CD4-positive, alpha-beta T cell treated with Interferon gamma for 1 hour (primary cell): ENCODE measurements around the gene C15orf40.
"Not testable (repeated sequence)": the region's sequence is repeated elsewhere in the genome, so short reads cannot be mapped to it uniquely, and the experiment has no call there.

Experiments used
- DNase-seq: peaks from one replicate; pipeline ENCODE4 v3.0.0-alpha.2; 2020

The C15orf40 gene

DNA sequence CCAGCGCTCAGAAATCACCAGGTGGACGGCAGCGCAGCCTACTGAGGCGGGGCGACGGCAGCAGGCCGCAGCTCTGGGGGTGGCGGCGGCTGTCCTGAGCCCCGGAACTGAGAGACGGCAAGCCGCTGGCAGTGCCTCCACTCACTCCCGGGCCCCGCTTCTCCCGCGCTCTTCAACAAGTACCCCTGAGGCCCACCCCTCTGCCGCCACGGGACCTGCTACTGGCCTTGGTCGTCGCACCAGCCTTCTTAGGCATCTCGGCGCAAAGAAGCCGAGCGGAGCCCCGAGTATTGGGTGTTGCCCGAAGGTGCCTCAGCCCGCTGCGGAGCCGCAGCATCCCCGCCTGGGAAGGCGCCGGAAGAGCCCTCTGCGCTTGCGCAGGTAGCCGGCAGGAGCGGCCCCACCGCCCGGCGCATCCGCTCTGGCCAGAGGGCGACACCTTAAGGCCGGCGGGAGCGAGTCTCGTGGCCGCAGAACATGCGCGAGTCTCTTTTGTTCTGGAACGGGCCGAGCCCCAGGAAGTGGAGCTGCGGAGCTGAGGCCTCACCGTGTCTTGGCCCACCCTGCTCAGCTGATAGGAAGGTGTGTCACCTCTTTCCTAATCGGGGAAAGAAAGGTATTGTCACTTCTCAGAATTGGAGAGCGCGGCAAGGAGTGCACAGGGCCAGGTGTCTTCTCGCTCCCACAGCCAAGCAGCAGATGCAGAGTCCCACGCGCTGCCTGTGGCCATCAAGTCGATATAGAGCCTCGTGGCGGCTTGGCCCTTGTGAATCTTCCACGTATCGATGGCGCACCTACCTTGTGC lies at the start of gene C15orf40:
Gene C15orf40 (minus strand): TSS at position 369 of the 805 bp plus-strand sequence. CDS start 32 bp downstream, at position 337.
- peak; percentile 87 for DNase-seq

DNA sequence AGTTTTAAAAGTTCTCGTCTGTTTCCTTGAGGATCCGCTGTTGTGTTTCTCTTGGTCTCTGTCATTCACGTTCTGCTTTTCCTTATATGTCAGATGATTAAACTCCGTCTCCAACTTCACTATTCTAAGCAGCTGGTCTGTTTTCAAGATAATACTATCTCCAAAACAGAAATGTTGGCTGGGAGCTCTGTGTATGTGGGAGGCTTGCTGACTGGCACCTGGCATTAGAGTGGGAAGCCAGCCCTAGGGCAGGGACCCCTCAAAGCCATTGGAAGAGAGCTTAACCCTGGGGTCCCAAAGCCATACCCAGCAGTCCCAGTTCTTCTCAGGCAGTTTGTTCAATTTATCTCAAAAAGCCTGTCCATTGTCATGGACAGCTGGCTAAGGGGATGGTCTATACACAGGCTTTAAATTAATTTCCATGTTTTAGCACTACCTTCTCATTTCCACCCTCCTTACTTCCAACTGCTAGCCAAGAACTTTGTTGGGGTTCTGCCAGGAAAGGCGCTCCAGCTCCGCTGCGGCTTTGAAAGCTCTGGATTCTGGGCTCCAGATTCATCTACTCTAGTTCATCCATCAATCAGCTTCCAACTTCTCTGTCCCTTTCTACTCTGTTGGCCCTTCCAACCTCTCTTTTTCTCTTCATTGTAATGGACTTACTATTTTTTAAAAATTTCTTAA lies 46.4 kb upstream of the C15orf40 start:
- no peak for DNase-seq

DNA sequence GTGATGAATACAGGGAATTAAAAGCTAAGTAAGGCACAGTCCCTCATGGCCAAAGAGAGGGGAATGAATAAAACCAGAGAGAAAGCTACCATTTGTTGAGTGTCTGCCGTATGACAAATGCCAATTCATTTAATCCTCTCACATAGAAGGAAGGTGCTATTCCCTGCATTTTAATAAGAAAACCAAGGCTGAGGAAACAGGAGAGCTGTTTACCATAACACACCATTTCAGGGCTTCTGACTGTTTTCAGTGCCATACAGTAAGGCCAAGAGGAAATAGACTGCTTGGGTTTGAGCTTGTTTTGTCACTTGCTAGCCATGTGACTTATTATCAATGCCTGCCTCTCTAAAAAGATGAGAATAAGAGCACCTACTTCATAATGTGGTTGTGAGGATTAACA lies 45.6 kb upstream of the C15orf40 start:
- DNase-seq: no peak

GRCh38 chr15:83053151-83053550 lies 41.7 kb upstream of the C15orf40 start:
- DNase-seq: no peak

DNA sequence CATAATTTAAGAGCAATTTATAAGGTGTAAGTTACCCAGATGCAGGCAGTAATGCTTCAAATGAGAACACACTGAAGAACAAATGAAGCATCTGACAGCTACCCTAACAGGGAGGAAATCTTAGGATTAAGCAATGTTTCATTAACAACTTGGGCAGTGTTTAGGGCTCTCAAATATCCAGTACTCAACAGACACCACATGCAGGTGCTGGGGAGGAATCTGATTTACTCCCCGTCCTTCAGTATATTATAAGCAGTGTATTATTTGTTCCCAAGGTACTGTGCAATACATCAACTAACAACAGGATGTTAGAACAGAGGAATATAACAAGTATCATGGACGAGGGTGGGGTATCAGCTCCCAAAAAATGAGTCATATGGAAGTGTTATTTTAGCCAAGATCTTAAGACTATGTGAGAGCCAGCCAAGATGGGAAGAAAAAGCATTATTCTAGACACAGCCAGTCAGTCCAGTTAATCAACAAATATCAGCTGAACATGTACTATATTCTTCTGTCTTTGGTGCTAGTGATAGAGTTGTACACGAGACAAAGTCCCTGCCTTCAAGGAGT lies 35.2 kb upstream of the C15orf40 start:
- no peak for DNase-seq

GRCh38 chr15:83044156-83044555 lies 32.7 kb upstream of the C15orf40 start:
- DNase-seq: no peak

- no peak for DNase-seq
Observed at GRCh38 chr15:83039206-83039605, 27.8 kb upstream of the C15orf40 start.

- no peak for DNase-seq
Observed at GRCh38 chr15:83036253-83036652, 24.8 kb upstream of the C15orf40 start.

DNA sequence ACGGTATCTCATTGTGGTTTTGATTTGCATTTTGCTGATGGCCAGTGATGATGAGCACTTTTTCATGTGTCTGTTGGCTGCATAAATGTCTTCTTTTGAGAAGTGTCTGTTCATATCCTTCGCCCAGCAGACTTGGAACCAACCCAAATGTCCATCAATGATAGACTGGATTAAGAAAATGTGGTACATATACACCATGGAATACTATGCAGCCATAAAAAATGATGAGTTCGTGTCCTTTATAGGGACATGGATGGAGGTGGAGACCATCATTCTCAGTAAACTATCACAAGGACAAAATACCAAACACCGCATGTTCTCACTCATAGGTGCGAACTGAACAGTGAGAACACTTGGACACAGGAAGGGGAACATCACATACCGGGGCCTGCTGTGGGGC lies 19.8 kb upstream of the C15orf40 start:
- not testable (repeated sequence) for DNase-seq

- no peak for DNase-seq
Observed at GRCh38 chr15:83030021-83030420, 18.6 kb upstream of the C15orf40 start.

DNA sequence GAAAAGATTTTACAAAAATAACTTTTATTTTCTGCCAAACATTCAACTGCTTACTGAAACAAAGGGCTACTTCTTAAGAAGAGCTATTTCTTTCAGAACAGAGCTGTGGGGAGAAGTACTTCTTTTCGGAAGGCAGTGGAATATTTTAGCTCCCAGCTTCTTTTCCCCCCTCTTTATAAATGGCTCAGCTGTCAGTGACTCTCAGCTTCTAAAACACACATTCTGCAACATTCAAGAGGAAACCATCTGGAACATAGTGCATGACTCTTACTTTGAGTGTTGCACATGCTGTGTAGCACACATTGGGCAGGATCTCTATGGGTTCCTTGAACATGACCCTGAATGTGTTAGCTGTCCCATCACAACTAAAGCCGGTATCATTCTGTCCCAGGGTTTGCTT lies 7.0 kb upstream of the C15orf40 start:
- DNase-seq: no peak

GRCh38 chr15:83016906-83017305 lies 5.5 kb upstream of the C15orf40 start:
- DNase-seq: no peak

GRCh38 chr15:83015361-83015760 lies 3.9 kb upstream of the C15orf40 start:
- no peak for DNase-seq

DNA sequence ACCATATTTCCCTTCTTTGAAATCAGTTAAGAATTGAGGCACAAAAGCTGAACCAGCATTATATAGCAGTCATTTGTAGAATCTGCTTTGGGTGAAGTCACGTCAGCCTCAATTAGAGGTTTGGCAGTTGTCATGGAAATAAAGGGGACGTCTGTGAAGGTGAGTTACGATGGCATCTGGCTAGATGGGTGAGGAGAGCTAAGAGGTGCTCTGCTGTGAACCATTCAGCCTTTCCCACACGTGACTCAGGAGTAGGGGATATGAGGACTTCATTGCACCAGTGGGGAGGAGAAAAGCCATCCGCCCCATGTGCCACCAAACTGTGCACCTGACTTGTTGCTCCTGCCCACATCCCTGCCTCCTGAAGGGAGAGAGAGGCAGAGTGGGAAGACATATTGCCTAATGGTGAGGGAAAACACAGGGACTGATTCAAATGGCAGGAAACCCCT lies 2.8 kb upstream of the C15orf40 start:
- DNase-seq: no peak

- DNase-seq: no peak
Observed at GRCh38 chr15:83012636-83013035, 1.2 kb upstream of the C15orf40 start.

DNA sequence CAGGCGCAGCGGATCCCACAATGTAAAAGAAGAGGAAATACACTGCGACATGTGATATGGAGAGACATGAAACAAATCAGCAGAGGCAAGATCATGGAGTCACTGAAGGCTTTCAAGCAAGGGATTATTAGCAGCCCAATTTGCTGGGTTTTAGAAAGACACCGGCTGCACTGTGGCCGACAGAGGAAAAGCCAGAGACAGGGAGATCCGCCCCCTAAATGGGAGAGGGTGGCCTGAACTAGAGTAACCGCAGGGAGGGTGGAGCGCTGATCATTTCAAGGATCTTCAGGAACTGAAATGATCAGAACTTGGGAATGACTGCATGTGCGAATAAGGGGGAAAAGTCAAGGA lies 612 bp upstream of the C15orf40 start:
- no peak for DNase-seq

GRCh38 chr15:83010709-83011270 lies 649 bp downstream of the C15orf40 start:
- DNase-seq: peak; percentile 71

- not testable (repeated sequence) for DNase-seq
Observed at GRCh38 chr15:83000672-83001031, 10.8 kb downstream of the C15orf40 start.

- no peak for DNase-seq
Observed at GRCh38 chr15:82999905-83000671, 11.4 kb downstream of the C15orf40 start.

DNA sequence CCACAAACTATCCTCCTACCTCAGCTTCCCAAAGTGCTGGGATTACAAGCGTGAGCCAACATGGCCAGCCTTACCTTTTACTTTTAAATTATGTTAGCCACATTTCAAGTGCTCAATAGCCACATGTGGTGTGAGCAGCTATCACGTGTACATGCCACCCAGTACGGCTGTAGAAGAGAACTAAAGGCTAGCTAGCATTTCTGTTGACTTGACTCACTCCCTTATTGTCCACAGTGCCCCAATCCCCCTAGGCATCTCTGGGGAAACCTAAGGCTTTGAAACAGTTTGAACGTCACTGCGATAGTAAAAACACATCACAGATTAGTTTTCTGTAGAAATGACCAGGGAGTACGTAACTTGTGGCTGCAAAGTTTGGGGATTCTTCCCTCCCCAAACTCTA lies 12.0 kb downstream of the C15orf40 start:
- no peak for DNase-seq

- no peak for DNase-seq
Observed at GRCh38 chr15:82995938-82996337, 15.5 kb downstream of the C15orf40 start.

- no peak for DNase-seq
Observed at GRCh38 chr15:82995076-82995475, 16.4 kb downstream of the C15orf40 start.

DNA sequence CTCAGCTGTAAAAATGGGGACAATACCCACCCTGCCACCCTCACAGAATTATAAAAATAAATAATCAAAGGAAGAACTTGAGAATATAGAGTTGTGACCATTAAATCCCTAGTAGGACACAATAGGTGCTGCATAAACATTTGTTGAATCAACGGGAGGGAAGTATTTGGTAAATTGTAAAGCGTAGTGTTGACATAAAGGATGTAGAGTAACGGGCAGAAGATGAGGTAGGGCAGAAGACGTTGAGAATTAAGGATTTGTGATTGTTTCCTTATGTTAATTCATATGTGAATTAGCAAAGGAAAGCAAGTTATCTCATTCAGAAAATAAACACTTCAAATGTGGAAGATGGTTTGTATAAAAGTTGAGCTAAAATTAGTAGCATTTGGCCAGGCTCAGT lies 18.3 kb downstream of the C15orf40 start:
- DNase-seq: no peak
